GM20000 (cell line): ENCODE data around the gene ZIC4.

ENCODE experiments used
- DNase-seq: peaks from one replicate; pipeline ENCODE4 v3.0.0; 2012; ENCODE audit warnings: low spot score
- CTCF ChIP-seq: IDR thresholded peaks from 2 replicates; pipeline ENCODE4 v1.5.1; 2012; ENCODE audit warnings: mild to moderate bottlenecking, control low read depth; ENCODE audit errors: extremely low read depth, missing control alignments

The ZIC4 gene

GRCh38 chr3:147404000-147404799, 2.1 kb downstream of the ZIC4 start:
- no peak for TF ChIP-seq CTCF
- DNase-seq = no peak

GRCh38 chr3:147403511-147403910, 2.8 kb downstream of the ZIC4 start:
- TF ChIP-seq CTCF = no peak
- DNase-seq = no peak

- DNase-seq = no peak
- no peak for TF ChIP-seq CTCF
These were observed 4.2 kb downstream of the ZIC4 start for GRCh38 chr3:147402159-147402558.

DNA sequence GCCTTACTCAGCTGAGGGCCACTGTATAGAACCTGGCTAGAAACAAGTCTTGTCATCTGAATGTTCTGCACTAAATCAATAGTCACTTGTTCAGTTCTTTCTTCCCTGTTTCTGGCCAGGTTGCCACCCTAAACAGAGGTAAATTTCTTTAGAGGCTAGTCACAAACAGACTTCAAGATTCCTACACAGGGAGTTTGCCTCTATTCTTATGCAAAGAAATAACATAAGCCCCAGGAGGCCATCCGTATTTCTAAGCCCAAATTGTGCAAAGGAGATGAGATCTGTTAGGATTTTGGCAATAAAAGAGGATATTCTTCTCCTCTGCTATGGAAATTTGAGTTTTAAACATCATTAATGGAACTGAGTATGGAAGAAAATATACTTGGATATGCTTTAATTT, 4.9 kb downstream of the ZIC4 start:
- DNase-seq = no peak
- no peak for TF ChIP-seq CTCF

GRCh38 chr3:147400999-147401398, 5.3 kb downstream of the ZIC4 start:
- TF ChIP-seq CTCF = no peak
- no peak for DNase-seq

- no peak for TF ChIP-seq CTCF
- DNase-seq = no peak
These were observed 6.2 kb downstream of the ZIC4 start for GRCh38 chr3:147400111-147400510.

DNA sequence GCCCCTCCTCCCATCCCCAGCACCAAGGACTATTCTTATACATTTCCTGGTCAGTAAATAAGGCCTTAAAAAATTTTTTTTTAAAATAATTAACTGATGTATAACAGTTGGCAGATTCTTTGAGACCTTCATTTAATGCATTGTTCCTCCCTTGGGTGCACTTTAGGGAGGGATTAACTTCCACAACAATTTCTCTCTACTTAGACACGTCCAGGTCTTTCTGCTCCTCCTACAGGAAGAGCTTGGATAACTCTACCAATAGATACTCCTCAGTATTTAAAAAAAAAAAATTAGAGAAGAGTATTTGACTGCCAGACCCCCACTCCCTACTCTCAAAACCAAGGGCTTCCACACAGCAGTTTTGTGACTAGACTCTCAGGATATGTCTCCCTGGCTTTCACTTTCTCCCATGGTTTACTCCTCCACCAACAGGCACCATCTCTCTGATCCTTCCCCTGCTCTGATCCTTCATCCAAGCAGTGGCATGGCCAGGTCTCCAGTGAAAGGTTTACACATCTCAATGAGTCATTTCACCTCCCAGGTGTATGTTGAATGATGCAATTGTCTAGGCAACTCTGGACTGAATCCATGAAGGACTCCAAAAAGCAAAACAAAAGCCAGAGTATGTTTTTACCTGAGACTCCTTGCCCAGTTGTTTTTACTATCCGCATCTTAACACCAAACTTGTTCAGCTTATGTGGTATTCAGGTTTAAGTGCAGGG, 7.4 kb downstream of the ZIC4 start:
- TF ChIP-seq CTCF = no peak

More for the DNA sequence above, 7.4 kb downstream of the ZIC4 start:
- DNase-seq = no peak
